ENCODE results near the gene SNX9.

SNX9 gene

DNA sequence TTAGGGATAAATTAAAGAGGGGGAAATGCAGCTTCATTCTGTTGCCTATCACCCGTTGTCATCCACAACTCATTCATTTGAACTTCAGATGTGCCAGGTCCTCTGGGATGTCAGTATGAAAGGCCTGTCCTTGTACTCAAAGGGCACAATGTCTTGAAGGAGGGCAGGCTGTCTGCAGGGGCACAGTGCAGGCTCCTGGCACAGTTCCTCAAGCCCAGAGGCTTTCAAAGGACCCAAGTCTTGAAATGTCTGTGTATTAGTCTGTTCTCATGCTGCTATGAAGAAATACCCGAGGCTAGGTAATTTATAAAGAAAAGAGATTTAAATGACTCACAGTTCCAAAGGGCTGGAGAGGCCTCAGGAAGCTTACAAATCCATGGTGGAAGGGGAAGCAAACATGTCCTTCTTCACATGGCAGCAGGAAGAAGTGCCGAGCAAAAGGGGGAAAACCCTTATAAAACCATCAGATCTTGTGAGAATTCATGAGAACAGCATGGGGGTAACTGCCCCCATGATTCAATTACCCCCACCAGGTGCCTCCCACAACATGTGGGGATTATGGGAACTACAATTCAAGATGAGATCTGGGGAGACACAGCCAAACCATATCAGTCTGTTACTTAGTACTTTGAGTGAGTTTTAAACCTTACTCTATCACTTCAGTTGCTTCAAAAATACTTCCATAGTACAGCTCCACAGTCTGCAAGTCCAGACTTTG, 9.4 kb downstream of the SNX9 start:
- TF ChIP-seq, protein P1, sequence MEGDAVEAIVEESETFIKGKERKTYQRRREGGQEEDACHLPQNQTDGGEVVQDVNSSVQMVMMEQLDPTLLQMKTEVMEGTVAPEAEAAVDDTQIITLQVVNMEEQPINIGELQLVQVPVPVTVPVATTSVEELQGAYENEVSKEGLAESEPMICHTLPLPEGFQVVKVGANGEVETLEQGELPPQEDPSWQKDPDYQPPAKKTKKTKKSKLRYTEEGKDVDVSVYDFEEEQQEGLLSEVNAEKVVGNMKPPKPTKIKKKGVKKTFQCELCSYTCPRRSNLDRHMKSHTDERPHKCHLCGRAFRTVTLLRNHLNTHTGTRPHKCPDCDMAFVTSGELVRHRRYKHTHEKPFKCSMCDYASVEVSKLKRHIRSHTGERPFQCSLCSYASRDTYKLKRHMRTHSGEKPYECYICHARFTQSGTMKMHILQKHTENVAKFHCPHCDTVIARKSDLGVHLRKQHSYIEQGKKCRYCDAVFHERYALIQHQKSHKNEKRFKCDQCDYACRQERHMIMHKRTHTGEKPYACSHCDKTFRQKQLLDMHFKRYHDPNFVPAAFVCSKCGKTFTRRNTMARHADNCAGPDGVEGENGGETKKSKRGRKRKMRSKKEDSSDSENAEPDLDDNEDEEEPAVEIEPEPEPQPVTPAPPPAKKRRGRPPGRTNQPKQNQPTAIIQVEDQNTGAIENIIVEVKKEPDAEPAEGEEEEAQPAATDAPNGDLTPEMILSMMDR (IDR thresholded peaks at IDR 0.05; ENCODE audit: insufficient read depth, missing control alignments): no peak
- no peak for FAIRE-seq
- DNase-seq (ENCODE audit: insufficient read length, low spot score): no peak

DNA sequence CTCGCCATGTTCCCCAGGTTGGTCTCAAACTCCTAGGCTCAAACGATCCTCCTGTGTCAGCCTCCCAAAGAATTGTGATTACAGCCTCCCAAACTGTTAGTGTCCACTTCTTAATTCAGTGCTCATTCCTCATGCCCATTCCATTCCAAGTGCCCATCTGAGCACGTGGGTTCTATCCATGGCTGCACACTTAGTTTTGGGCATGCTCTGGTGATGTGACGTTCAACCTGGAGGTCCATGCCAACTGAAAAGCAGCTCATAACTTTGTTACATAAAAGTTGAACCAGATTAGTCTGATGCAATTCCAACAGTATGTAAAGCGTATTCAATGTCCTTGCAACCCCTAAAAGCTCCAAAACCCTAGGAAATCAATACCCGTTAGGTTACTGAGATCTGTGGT, 11.5 kb downstream of the SNX9 start:
- TF ChIP-seq, protein P1 (IDR thresholded peaks at IDR 0.05; ENCODE audit: insufficient read depth, missing control alignments): no peak
- FAIRE-seq (peak; percentile 73), DNase-seq (ENCODE audit: insufficient read length, low spot score) (no peak)

DNA sequence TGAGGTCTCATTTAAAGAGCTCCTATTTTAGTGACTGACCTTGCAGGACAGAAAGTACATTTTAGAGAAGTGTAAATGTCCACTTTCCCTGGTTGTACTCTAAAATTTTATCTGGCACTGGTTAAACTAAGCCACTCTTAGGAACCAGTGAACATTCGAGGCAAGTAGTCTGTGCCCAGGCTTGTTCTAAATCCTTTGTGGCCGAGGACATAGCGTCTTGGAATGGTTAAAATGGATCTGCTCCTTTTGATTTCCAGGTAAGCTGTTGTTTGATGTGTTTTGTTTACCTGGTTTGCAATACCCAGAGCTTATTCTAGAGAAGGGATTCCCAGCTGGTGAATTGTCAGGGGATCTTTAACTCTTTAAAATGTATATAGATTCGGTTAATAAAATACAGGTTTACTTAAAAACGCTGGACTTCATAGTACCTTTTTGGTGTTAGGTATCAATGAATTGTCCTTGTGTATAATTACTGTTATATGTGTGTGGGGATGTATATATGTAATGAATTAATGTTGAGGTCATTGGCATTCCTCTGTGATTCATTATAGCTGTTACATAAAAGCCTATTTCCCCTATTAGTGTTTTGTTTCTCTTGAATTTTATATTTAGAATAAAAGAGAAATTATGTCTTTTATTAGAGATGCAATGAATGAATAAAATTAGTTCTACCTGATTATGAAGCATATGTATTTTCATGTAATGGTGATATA, 15.8 kb downstream of the SNX9 start:
- FAIRE-seq: no peak
- TF ChIP-seq, protein P1 (IDR thresholded peaks at IDR 0.05; ENCODE audit: insufficient read depth, missing control alignments): no peak
- DNase-seq (ENCODE audit: insufficient read length, low spot score): no peak

DNA sequence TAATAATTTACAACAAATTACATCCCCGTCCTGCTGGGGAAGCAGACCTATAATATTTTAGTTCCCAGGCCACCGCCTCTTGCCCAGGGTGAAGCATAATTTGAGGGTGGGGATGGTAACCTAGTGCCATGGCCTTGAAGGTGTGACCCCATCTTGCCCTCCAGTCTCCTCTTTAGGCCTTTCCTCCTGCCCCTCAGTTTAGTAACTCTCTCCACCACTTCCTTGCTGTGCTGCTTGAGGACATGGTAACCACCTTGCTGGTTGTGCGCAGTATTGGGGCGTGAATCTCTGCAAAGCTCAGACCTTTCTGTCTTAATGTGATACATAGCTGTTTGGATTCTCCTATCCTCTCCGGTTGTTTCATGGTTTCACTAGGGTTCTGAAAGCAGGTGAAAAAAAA, 16.6 kb downstream of the SNX9 start:
- FAIRE-seq (no peak), DNase-seq (ENCODE audit: insufficient read length, low spot score) (no peak)
- TF ChIP-seq, protein P1 (IDR thresholded peaks at IDR 0.05; ENCODE audit: insufficient read depth, missing control alignments): no peak

DNA sequence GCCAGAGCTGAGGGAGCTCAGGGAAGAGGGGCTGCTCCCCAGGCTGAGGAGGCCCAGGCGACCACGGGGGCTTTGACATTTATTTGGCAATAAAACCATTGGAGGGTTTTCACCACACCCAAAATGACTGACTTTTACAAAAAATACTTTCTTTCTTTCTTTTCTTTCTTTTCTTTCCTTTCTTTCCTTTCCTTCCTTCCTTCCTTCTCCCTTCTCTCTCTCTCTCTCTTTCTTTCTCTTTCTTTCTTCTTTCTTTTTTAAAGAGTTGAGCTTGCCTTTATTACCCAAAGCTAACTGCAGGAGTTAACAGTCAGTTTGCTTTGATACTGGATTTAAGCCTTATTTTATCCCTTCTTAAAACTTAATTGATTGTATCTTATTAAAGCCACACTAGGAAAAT, 17.2 kb downstream of the SNX9 start:
- DNase-seq (ENCODE audit: insufficient read length, low spot score) (no peak), FAIRE-seq (no peak)
- TF ChIP-seq, protein P1 (IDR thresholded peaks at IDR 0.05; ENCODE audit: insufficient read depth, missing control alignments): no peak

DNA sequence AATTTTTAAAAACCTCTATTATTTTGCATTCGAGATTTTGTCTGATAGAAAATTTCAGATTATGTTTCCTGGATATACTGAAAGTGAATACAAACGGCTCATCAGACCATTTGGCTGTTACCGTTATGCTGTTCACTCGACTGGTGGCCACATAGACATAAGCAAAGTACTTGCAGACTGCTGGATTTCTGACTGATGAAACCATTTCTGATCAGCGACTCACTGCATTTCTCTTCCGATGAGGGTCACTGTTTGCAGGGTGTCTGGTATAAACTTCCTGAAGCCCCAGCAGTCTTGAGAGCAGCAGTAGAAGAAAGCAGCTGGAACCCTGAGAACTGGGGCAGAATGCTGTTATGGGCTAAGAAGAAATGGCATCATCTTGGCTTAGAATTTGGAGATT, 17.7 kb downstream of the SNX9 start:
- FAIRE-seq: no peak
- DNase-seq (ENCODE audit: insufficient read length, low spot score): no peak
- TF ChIP-seq, protein P1 (IDR thresholded peaks at IDR 0.05; ENCODE audit: insufficient read depth, missing control alignments): no peak
